DLD1 (cell line): ENCODE data around the gene AKT3.

Experiments used
- in situ Hi-C: cut with HindIII; loops from 2 replicates; pipeline ENCODE4 v1.10.0; 2017; ENCODE audit warnings: low sequenced_read_pairs

Gene AKT3

DNA sequence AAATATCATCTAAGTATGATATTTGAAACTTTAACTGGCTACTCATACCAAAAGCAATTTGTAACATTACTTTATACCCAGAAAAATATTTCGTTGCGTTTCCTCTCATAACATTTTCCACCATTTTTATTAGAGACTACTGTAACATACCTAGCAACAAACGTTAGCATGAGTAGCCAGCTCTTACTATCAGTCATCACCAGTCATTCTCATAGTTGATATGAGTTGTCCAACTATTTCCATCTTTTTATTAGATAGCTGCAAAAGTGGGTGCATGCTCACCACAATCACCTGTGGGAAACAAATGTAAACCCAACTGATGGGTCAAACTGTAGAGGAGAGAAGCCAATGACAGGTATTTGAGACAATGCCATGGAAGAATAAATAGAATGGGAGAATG lies 114.6 kb downstream of the AKT3 start:
- in situ Hi-C loops, result no loop called here

DNA sequence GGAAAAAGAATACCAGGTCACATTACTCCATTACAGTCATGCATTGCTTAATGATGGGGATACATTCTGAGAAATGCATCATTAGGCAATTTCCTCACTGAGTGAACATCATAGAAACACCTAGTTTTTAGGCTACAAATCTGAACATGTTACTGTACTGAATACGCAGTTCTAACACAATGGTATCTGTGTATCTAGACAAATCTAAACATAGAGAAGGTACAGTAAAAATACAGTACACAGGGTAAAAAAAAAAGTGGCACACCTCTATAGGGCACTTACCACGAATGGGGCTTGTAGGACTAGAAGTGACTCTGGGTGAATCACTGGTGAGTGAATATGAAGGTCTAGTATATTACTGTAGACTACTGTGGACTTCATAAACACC lies 115.7 kb downstream of the AKT3 start:
- in situ Hi-C loops, result no loop called here

DNA sequence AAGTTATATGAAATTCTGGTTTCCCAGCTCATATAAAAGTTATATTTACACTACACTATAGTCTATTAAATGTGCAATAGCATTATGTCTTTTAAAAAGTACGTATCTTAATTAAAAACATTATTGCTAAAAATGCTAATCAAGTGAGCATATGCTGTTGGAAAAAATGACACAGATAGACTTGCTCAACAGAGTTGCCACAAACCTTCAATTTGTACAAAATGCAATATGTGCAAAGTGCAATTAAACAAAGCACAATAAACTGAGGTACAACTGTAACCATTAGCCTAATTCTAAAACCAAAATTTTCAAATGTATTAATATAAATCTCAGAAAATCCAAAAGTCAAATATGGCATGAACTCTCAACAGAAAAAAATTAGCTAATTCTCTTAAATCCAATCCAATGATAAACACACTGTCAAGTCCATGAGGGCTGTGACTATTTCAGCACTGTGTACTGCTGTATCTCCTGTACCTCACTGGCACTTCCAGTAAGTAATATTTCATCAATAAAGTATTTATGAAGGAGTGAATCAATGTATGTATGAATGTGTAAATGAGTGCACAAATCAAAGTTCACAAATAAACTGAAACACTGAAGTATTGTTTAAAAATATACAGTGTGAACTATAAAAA lies 116.3 kb downstream of the AKT3 start:
- in situ Hi-C loops, result no loop called here

DNA sequence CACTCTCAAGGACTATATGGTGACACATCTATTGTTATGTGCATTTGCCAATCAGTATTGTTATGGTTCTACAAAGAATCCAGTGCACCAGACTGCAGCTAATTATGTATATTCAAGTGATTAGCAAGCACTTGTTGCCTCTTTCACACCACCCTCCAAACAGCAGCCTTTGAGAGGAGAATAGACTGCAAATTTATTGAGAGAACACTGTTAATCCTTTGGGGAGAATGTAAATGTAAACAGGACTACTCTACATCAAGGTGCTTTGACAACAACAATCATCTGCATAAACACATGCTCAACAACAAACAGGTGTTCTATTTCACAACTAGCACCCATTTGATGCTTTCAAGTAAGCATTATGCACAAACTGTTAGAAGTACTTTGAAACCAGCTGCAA lies 117.4 kb downstream of the AKT3 start:
- in situ Hi-C loops, result no loop called here

DNA sequence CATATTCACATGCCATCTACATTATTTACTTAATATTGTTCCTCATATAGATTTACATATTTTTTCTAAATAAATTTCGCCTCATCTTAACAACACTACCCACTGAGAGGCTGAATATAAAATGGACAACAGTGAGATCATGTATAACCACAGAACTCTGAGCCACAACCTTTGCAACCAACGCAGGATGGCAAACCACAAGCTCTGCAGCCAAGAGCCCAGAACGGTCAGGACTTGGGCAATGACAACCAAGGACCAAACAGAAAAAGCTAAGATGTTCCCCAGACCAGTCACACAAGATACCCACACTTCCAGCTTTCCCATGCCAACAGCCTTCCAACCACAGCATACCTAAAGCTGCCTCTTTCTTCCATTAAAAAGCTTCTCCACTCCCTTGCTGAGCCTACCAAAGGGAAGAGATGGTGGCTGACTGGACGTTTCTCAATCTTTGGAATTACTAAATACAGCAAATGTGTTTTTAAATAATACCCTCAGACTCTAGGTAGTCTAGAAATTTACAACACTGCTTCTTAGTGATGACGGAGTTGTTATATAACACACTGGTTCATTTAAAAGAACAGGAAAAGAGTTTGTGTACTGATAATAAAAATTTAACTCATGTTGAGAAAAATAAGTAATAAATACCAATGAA lies 117.9 kb downstream of the AKT3 start:
- in situ Hi-C loops, result no loop called here

DNA sequence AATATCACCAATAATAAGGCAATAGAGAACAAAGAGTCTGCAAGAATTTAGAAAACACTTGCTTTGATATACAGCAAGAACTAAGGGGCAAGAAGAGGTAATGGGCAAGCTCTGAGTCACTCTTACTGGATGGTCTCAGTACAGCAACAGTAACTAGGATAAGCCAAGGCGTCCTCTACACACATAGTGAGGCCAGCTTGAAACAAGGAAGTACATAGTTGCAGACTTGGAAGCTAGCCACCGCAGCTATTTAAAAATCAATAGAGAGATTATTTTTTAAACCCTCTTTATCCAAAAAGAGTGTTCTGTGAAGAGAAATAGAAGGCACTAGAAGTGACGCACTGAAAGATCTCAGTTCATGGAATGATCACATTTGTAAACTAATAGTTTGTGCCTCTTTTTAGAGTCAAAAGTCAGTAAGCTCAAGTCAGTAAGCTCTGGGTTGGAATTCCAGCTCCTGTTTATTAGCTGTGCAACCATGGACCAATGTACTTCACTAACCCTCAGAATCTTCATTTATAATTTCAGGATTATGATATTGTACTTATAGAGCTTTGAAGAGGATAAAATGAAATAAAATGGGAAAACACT lies 118.6 kb downstream of the AKT3 start:
- in situ Hi-C loops, result no loop called here

DNA sequence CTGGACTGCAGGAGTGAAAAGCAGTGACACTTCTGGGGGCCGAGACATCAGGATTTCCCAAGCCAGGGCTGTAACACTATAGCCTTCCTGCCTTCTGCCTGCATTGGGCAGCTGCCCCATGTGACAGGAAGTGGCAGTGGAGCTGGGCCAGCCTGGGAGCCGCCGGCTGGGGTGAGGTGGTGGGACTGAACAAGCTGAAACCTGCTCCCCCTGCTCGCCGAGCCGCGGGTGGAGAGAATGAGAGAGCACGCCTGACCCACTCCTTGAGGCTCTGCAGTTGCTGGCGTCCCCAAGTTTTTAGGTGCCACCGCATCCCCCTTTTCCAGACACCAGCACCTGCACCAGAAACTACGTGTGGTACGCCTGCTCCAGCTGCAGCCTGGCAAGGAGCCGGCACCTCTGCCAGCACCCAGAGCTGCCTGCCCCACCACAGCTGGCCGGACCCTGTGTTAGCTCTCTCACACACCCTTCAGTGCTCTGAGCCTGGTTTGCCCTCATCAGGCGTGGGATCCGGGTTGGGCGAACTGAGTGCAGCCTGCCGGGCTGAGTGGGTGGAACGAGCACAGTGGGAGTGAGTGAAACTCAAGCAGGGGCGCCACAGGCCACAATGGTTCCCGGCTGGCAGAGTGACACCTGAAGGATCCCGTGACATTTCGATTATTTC lies 119.4 kb downstream of the AKT3 start:
- in situ Hi-C loops, result no loop called here

DNA sequence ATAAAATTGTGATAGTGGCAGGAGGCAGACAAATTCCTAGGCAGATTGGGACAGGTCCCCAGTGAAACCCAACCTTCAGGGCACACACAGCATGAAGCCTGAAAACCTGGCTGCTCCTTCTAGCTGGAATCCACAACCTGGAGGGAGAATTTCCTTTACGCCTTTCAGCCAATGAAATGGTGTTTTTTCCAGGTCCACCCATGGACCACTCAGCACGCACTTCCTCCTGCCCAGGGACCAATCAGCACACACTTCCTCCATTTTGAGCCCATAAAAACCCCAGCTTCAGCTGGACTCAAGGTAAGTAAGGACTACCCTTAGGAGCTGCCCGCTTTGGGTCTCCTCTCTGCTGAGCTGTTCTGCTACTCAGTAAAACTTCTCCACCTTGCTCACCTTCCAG lies 120.1 kb downstream of the AKT3 start:
- in situ Hi-C loops, result no loop called here

DNA sequence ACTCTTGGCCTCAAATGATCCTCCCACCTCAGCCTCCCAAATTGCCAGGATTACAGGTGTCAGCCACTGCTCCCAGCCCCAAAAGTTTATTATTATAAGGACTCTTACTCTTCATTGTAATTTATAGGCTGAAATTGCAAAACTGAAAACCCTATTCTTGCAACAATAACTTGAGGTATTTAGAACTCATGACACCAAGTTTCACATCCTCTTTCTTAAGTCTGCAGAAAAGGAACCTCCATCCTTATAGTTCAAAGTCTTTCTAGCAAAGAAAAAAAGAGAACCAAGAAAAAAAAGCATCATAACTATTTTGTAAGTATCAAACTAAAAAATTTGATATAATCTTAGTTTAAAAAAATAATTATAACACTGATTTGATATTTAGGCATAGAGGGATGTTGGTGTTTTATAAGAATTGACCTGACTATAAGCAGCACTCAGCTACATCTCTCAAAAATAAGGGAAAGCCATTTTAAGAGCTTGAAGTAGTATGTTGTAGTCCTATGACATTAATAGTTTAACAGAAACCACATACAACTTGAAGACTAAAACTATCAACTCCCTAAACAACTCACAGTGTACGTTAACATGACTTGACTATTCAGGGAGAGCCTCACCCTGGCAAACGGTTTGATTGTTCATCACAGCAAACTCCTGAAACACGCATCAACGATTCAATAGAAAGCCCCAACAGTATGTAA lies 122.4 kb downstream of the AKT3 start:
- in situ Hi-C loops, result no loop called here

DNA sequence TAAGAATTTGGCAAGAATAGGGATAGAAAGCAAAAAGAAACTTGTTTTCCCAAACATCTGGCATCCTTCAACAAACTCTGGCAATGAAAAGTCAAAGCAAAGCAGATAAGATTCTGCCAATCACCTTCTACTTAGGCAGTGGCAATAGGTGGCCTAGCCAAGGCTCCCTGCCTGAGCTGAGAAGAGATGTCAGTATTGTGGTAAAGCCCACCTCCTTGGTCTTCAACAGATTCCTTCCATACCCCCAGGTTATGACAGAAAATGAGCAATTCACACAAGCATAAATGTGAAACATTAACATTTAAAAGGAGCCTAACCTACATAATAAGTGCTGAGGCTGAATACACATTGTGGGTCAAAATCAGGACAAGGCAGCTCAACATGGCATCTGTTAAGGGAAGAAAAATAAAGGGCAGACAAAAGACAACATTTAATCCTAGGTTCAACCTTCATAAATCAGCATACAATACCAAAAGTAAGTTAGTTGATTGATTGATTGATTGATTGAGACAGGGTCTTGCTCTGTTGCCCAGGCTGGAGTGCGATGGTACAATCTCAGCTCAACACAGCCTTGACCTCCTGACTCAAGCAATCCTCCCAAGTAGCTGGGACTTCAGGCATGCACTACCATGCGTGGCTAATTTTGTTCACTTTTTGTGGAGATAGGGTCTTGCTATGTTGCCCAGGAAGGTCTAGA lies 123.1 kb downstream of the AKT3 start:
- in situ Hi-C loops, result no loop called here

DNA sequence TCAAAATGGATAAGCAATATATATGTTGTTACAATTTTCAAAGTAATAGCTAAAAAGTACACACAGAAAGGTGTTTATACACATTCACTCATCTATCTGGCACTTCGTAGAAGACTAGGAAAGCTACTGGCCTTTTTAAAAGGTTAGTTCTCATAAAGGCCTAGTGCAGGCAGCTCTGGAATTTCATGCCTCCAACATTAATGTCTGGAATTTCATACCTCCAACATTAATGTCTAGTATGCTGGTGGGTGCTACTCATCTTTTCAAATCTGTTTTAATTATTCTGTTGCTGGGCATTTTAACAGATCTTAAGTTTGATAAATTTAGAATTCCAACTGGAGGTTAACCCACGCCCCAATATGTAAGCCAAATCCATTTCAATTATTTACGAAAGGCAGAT lies 124.2 kb downstream of the AKT3 start:
- in situ Hi-C loops, result no loop called here

DNA sequence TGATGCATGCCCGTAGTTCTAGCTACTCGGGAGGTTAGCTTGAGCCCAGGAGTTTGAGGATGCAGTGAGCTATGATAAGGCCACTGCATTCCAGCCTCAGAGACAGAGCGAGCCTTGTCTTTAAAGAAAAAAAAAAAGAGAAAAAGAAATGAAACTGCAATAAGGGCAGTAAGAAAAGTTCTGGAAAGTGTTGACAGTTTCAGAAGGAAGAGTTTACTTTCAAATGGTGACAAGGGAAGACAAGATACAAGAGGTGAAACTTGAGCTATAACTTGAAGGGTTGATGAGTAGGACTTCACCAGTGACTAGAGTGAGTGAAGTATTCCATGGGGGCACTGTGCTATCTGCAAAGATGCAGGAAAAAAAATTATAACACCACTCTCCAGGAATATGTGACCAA lies 125.0 kb downstream of the AKT3 start:
- in situ Hi-C loops, result no loop called here

DNA sequence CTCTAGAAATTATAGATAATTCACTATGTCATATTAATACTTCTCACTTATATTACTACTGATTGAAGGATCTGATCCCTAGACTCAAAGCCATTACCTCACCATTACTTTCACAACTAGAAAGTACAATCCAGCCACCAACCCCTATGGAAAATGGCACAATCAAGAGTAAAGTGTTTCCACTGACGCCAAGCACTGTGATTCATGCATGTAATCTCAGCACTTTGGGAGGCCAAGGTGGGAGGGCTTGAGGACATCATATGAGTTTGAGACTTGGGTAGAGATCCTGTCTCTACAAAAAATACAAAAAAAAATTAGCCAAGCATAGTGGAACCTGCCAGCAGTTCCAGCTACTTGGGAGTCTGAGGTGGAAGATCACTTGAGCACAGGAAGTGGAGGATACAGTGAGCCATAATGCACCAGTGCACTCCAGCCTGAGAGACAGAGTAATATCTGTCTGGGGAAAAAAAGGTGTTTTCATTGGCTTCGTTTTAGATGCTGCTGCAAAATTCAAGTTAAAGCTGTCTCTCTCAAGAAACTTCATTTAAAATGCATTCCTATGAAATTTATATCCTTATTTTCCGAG lies 126.5 kb downstream of the AKT3 start:
- in situ Hi-C loops, result no loop called here

DNA sequence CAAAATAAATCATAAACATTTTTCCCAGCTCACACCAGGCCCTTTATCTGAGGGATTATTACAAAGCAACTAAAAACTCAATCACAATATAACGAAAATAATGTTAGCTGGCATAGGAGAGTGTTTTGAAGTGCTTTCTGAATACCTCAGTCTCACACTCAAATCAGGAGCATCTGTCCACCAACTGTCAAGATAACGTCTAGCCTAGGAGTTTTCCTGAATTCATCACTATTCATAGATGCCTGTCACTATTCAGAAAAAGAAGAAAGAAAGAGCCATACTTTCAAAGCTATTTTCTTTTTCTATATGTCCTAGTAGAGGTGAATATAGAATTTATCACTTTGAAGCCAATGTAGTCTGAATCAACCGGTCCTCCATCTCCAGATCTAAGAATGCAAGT lies 127.0 kb downstream of the AKT3 start:
- in situ Hi-C loops, result no loop called here

DNA sequence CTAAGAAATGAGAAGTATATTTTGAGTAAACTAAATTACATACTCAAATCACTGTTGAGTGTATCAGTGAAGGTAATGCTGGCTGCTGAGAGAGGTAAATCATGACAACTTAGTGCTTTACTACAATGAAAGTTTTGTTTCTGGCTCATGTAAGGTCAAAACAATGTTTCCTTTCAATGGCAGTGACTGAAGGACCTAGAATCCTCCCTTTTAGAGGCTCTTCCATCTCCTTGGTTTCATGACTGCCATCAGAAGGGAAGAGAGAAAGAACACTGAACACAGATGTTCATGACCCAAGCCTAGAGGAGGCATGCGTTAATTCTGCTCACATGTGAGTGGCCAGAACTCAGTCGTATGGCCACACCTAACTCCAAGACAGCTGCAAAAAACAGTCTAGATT lies 130.6 kb downstream of the AKT3 start:
- in situ Hi-C loops, result no loop called here

DNA sequence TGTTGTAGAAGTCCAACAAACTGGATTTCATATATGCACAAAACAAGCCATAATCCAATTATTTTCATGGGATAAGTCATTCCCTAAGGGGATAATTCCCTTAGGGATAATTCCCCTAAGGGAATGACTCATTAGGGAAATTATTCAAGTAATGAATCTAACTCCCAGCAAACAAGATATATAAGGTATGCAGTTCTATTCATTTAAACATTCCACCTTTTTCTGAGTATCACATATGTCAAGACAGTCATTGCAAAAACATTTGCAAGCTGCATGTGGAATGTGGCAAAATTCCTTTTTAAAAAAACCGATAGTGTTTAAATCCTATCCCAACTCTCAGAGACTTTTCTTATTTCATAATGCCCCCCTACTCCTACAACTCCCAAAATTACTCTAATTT lies 131.2 kb downstream of the AKT3 start:
- in situ Hi-C loops, result no loop called here

DNA sequence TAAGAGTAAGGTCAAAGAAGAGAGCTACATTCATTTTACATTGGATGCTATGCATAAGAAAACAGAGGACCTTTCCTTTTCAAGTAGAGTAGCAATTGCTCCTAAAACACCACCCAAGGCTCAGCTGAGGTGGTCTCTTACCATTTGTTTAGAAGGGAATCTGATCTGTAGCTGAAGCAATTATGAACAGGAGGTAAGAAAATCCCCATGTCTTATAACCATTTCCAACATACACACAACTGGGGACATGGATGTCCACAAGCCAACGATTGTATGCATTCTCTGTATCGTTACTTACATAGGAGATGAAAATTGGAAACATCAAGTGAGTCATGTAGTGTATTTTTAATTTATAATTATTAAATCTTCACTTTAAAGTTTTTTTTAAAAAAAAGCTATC lies 132.0 kb downstream of the AKT3 start:
- in situ Hi-C loops, result no loop called here

DNA sequence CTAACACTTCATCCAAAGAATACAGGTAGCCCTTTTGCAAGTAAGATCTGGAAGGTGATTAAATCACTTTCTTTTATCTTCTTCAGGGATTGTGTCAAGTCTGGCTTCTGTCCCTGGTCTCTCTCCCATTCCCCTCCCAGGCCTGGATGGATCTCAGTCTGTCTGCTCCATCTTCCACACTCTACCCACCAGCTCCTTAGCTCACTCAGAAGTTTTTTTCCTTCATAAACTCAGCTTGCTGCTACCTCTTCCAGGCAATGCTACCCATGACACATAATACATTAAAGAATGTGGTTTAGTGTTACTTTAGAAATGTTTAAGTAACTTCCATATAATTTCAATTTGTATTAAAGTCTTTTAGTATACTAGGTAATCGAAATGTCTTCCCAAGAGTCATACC lies 133.1 kb downstream of the AKT3 start:
- in situ Hi-C loops, result no loop called here

DNA sequence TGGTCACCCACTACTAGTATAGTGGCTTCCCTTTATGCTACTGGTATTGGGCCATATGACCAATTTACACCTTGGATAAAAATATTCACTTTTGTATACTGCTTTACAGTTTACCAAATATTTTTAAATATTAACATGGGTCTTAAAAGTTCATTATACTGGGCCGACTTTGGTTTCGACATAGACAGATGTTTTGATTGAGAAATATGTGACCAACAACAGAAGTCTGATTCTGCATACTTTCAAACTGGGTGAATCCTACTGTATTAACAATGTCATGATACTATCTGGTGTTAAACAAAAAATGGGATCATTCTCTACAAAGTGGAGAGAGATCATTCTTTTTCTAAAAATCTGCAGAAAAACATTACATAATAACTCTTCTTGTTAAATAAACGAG lies 134.8 kb downstream of the AKT3 start:
- in situ Hi-C loops, result no loop called here

DNA sequence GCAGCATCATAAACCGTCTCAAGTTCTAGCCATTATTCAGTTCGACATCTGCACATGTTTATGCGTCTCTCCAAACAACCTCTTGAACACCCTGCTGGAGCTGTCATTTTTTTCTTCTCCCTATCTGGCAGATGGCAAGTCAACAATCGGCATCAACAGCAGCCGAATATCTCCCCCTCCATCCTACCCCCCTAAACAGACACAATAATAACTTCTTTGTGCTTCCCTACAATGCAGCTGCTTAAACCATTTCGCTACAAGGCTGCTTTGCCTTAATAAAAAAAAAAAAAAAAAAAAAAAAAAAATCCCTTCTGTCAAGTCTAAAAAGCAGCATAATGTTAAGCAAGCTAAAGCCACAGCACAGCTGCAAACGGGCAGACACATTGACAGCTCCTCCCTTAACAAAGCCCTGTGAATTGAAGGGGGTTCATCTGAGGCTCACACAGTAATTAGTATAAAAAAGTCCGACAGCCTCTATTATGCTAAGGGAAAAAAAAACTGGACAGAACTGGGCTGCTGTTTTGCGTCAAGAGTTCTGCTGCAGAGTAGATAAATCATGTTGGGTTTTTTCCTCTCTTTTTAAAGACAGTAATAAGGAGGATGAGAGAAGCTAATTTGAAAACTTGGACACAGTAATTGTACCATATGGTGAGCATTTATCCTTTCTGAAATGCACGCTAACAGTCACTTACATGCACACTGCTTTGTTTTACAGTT lies 136.4 kb downstream of the AKT3 start:
- in situ Hi-C loops, result no loop called here
